ENCODE results near the gene CTBP1.
A peak's percentile ranks its signal among the peaks of the same experiment; 100 is the strongest.

Gene CTBP1

DNA sequence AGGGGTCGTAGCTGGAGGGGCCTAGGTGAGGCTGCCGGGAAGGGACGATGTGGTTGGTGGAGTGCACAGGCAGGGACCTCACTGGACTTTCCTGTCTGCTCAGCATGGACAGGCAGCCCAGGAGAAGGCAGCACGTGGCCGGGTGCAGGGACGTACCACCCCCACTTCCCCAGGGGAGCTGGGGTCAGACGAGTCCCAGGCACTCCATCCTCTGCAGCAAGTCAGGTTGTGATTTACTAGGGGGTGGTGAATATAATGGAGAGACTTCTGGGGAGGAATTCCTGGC is 1.5 kb upstream of the CTBP1 start:
- DNase-seq (ENCODE audit: low read depth) = no peak
- peak overlapping the region; percentile 67 for H3K4me3 ChIP-seq (ENCODE audit: low read depth, low read length)
- TF ChIP-seq, protein P1, sequence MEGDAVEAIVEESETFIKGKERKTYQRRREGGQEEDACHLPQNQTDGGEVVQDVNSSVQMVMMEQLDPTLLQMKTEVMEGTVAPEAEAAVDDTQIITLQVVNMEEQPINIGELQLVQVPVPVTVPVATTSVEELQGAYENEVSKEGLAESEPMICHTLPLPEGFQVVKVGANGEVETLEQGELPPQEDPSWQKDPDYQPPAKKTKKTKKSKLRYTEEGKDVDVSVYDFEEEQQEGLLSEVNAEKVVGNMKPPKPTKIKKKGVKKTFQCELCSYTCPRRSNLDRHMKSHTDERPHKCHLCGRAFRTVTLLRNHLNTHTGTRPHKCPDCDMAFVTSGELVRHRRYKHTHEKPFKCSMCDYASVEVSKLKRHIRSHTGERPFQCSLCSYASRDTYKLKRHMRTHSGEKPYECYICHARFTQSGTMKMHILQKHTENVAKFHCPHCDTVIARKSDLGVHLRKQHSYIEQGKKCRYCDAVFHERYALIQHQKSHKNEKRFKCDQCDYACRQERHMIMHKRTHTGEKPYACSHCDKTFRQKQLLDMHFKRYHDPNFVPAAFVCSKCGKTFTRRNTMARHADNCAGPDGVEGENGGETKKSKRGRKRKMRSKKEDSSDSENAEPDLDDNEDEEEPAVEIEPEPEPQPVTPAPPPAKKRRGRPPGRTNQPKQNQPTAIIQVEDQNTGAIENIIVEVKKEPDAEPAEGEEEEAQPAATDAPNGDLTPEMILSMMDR (IDR thresholded peaks at IDR 0.05; ENCODE audit: low read depth, low read length, missing control alignments) = no peak

DNA sequence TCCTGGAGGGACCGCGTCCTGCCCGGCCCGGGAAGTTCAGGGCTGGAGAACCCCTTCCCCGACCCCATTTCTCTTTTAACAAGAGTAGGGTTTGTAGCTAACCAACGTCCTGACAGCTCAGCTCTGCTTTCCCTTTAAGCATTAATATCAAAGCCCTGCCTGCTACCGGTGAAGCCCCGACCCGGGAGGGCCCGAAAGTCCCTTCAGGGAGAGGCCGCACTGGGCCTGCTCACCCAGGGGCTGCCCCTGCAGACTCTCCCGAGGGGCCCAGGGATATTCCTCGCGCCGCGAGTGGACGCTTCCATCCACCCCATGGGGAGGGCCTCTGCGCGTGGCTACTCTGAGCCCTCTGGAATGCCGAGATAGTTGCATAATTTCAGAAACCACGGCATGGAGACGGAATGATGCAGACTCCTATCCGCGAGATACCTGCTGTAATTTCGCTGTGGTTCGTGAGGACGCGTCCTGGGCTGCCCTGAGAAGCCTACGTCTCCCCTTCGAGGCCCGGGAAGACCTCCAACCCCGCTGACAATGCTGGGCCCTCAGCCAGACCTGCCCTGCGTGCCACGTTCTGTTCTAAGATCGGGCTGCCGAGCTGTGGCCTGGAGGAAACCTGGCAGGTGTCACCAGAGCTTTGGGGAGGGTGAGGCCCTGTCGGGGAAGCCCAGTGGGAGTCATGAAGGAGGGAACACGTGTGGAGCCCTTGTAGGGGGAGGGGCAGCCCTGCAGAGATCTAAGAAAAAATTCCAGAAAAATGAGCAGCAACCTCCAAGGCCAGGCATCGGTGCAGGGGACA is 999 bp upstream of the CTBP1 start:
- TF ChIP-seq, protein P1 (IDR thresholded peaks at IDR 0.05; ENCODE audit: low read depth, low read length, missing control alignments) = no peak
- peak overlapping the region; percentile 67 for H3K4me3 ChIP-seq (ENCODE audit: low read depth, low read length)
- DNase-seq (ENCODE audit: low read depth) = no peak

DNA sequence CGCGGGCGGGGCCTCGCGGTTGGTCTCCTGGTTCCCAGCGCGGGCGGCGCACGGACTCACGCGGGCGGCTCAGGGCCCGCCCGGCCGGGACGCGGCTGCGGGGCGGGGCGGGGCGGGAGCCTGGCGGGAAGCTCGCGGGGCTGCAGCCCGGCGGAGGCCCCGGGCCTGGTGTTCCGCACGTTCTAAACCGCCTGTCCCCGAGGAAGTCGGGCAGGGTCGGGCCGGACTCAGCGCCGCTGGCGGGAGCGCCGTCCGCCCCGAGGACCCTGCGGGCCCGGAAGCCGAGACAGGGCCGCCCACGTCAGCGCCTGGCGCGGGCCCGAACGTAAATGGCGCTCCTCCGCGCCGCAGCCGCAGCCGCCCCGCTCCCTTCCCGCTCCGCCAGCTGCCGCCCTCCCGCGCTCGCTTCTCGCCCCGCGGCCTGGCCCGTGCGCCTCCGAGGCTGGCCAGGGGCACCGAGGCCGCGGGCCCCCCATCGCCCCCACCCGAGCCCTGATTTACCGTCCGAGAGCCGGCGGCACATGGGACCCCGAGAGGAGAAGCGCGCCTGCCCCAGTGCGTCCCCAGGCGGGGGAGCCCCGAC is 309 bp upstream of the CTBP1 start:
- TF ChIP-seq, protein P1 (IDR thresholded peaks at IDR 0.05; ENCODE audit: low read depth, low read length, missing control alignments) = no peak
- peak; percentile 43 for DNase-seq (ENCODE audit: low read depth)
- H3K4me3 ChIP-seq (ENCODE audit: low read depth, low read length) = peak overlapping the region; percentile 67

DNA sequence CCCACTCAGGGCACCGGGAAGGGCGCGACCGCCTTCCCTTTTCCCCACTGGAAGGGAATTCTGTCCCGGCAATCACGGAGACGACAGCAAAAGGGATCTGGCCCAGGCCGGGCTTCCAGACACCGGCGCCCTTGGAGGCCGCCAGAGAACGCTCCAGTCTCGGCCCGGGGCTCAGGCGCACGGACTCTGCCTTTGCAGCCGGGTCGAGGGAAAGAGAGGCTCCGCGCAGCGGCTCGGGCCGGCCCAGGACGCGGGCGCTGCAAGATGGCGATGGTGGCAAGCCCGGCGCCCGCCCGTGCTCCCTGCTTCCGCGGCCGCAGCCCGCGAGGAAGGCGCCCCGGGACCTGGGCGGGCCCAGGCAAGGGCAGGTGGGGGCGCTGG is 1.1 kb downstream of the CTBP1 start:
- DNase-seq (ENCODE audit: low read depth) = no peak
- TF ChIP-seq, protein P1 (IDR thresholded peaks at IDR 0.05; ENCODE audit: low read depth, low read length, missing control alignments) = no peak
- H3K4me3 ChIP-seq (ENCODE audit: low read depth, low read length) = peak overlapping the region; percentile 87

DNA sequence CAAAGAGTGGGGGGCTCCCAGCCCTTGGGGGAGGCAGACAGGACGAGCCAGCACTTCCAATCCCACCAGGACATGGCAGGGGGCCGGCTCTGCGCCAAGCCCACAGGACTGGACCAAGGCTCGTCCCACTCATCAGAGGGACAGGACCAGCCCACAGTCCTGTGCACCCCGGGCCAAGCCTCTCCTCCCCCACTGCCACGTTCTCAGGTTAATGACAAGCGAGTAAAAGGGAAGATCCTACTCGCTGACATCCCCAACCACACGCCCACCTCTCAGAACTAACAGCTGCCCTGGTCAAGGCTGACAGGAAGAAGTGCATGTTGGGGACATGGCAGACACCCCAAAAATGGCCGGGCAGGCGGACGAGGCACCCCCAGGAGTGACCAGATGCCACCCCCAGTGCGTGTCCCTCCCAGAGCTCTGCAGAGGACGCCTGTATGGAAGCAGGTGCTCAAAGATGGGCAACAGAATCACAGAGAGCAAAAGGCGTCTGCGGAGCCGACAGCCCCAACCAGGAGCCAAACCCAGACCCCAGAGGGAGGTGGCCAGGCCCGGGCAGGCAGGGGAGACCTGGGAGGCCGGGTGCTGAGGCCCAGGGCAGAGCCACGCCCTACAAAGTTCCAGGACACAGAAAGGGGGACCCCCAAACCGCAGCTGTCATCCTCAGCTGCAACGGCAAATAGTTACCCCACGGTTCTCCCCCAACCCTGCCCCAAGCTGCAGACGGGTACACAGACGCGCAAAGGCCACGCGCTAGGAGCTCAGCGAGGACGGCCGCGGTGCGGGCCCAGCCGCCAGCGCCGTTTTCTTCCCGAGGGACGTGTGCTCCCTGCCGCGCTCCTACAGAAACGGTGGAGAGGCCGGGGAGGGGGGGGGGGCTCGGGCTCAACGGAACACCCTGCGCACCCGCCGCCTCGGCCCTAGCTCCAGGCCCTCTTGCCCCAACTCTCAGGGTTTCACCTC is 1.7 kb downstream of the CTBP1 start:
- no peak for DNase-seq (ENCODE audit: low read depth)
- peak overlapping the region; percentile 87 for H3K4me3 ChIP-seq (ENCODE audit: low read depth, low read length)
- TF ChIP-seq, protein P1 (IDR thresholded peaks at IDR 0.05; ENCODE audit: low read depth, low read length, missing control alignments) = no peak

DNA sequence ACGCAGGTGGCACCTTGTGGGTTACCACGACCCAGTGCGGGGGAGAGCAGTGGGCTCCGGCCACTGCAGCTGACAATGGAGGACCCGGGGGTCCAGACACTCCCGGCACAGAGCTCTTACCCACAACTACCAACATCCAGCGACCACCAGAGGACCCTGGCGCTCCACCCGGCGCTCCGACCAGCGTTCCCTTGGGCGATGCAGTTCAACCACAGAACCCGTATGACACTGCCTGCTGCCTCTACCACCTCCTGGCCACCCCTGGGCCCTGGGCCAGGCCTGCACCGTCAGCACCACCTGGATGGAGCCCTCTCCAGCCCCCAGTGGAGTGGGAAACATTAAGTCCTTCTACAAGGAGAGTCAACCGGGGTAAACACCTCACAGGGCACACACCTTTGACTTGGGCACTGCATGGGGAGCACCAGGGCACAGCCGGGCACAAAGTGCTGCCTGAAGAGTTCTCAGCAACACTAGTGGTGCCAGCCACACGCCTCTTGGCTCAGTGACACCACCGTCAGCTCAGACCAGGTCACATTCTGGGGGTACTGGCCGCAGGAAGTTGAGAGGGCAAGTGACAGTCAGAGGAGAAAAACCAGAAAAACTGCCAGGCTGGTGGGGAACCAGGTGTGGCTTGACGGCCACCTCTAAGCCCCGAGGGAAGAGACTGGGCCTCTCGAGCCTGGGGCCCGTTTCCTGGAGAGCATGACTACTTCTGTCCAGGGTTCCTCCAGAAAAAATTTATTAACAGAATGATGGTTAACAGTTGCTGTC is 2.6 kb downstream of the CTBP1 start:
- DNase-seq (ENCODE audit: low read depth) = no peak
- H3K4me3 ChIP-seq (ENCODE audit: low read depth, low read length) = peak overlapping the region; percentile 87
- TF ChIP-seq, protein P1 (IDR thresholded peaks at IDR 0.05; ENCODE audit: low read depth, low read length, missing control alignments) = no peak
